GM10248 (cell line): ENCODE data around the gene PFN3.
"Not testable (repeated sequence)": the region's sequence is repeated elsewhere in the genome, so short reads cannot be mapped to it uniquely, and the experiment has no call there.

Experiments used
- CTCF ChIA-PET: fragments of 300-600 bp; sonication (Branson Sonifier 250); formaldehyde crosslinking; extraction: SDS; loops from one replicate; lab custom pipeline; 2021; ENCODE audit warnings: antibody characterized with exemption; lab: Yijun Ruan, JAX
- POLR2A ChIA-PET: fragments of 350-650 bp; sonication (Branson Sonifier 250); formaldehyde crosslinking; extraction: SDS; loops from one replicate; lab custom pipeline; 2020; ENCODE audit warnings: antibody characterized with exemption; lab: Yijun Ruan, JAX
- DNase-seq: peaks from one replicate; pipeline ENCODE4 v3.0.0; 2012; ENCODE audit errors: extremely low spot score
- CTCF ChIP-seq: IDR thresholded peaks from 2 replicates; pipeline ENCODE4 v1.5.1; 2012; ENCODE audit warnings: mild to moderate bottlenecking, low read depth; ENCODE audit errors: extremely low read depth, missing control alignments, control extremely low read depth

Gene PFN3

GRCh38 chr5:177425801-177426565, 25.5 kb upstream of the PFN3 start:
- TF ChIP-seq CTCF: no peak
- CTCF ChIA-PET: interaction anchor here (0.7 to 23.4 kb wide), 8 partner anchors 10 to 67 kb away, joined by 3 to 347 read pairs (median 7); partner anchors contain the start of gene F12
- POLR2A ChIA-PET: interaction anchor here (0.6 to 2.5 kb wide), 14 partner anchors 11 to 84 kb away, joined by 3 to 11 read pairs (median 4); partner anchors contain the start of gene PRR7
- peak; percentile 97 for DNase-seq

DNA sequence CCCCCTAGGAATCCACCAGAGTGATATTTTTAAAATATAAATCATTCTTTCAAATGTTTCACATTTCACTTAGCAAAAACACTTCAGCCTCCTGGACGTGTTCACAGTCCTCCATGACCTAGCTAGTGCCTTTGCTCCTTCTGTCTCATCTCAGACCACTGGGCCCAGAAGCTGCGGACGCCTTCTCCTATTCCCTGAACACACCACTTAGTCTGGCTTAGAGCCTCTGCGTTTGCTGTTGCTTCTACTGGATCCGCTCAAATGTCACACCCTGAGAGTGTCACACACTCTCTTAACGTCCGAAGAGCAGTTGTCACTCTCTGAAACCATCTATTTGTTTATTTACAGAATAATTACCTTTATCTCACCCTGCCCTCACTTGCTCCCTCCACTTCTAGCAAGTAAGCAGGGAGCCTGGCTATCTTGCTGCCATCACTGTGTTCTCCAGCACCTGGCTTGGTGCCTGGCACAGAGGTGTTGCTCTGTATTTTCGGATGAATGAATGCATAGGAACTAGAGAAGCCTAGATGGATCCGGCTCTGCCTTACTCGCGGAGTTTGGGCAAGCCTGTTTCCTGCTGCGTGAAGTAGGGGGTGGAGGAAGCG, 24.8 kb upstream of the PFN3 start:
- ChIA-PET POLR2A (interaction anchor here (0.9 to 2.5 kb wide), 4 partner anchors 19 to 85 kb away, joined by 4 to 11 read pairs (median 6); partner anchors contain the start of gene PRR7), CTCF (interaction anchor here (1.0 to 23.4 kb wide), 6 partner anchors 9 to 35 kb away, joined by 3 to 347 read pairs (median 7); partner anchors contain the start of gene F12)
- no peak for DNase-seq
- no peak for TF ChIP-seq CTCF

DNA sequence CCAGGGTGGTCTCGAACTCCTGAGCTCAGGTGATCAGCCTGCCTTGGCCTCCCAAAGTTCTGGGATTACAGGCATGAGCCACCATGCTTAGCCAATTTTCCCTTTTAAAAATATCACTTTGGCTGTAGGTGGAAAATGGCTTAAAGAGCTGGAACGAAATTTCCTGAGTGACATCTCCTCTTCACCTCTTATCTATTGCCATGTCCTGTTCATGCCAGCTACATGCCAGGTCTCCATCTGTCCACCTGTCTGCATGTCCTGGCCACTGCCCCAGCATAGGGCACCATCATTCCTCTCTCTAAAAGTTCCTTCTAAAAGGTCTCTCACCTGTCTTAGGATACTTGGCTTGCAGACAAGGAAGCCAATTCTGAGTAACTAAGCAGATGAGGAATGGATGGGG, 23.2 kb upstream of the PFN3 start:
- ChIA-PET POLR2A (interaction anchor here (1.0 kb wide), 1 partner anchor 20 kb away, joined by 4 read pairs; no protein-coding TSS in a partner anchor), CTCF (interaction anchor here (0.7 to 23.4 kb wide), 8 partner anchors 9 to 78 kb away, joined by 3 to 347 read pairs (median 4); partner anchors contain the start of gene F12)
- no peak for TF ChIP-seq CTCF
- DNase-seq: no peak

GRCh38 chr5:177421062-177421798, 20.8 kb upstream of the PFN3 start:
- no peak for TF ChIP-seq CTCF
- POLR2A ChIA-PET: no interaction called here
- no peak for DNase-seq
- CTCF ChIA-PET: interaction anchor here (1.4 to 23.4 kb wide), 4 partner anchors 15 to 79 kb away, joined by 3 to 347 read pairs (median 14); partner anchors contain the start of gene F12

DNA sequence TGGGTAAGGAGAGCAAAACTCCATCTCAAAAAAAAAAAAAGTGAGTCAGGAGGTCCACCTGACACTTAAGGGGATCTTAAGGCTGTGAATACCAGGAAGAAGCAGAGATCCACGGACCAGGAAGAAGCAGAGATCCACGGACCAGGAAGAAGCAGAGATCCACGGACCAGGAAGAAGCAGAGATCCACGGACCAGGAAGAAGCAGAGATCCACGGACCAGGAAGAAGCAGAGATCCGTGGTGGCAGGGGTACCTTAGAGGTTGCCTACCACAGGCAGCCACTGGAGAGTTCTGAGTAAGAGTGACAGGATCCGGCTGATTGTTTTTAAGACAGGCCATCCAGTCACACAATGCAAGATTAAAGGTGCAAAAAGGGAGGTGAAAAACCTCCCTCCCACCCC, 20.0 kb upstream of the PFN3 start:
- POLR2A ChIA-PET, DNase-seq: not testable (repeated sequence)
- CTCF ChIA-PET: interaction anchor here (1.4 to 23.4 kb wide), 3 partner anchors 15 to 59 kb away, joined by 3 to 347 read pairs (median 23); partner anchors contain the start of gene F12

DNA sequence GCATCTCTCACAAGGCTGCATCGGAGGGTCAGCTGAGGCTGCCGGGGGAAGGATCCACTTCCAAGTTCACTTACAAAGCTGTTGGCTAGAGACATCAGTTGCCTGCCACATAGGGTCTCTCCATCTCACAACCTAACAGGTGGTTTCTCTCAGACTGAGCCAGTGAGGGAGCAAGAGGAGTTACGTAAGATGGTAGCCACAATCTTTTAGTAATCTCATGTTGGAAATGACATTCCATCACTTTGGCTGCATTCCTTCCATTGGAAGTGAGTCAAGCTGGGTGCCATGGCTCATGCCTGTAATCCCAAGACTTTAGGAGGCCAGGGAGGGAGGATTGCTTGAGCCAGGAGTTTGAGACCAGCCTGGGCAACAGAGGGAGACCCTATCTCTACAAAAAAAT, 18.6 kb upstream of the PFN3 start:
- DNase-seq: no peak
- no peak for TF ChIP-seq CTCF
- CTCF ChIA-PET: interaction anchor here (0.8 to 23.4 kb wide), 3 partner anchors 13 to 36 kb away, joined by 3 to 347 read pairs (median 3); partner anchors contain the start of gene F12
- POLR2A ChIA-PET: no interaction called here

GRCh38 chr5:177417081-177417480, 16.6 kb upstream of the PFN3 start:
- POLR2A ChIA-PET: interaction anchor here (0.6 kb wide), 1 partner anchor 436 kb away, joined by 3 read pairs; no protein-coding TSS in a partner anchor
- CTCF ChIA-PET: interaction anchor here (0.7 to 23.4 kb wide), 8 partner anchors 11 to 48 kb away, joined by 3 to 549 read pairs (median 3); partner anchors contain the start of genes F12 and PRR7
- DNase-seq: not testable (repeated sequence)
